KMS-11 (cell line): ENCODE data around the gene TGM6.

Experiments
- H2AFZ ChIP-seq: fragments of 200-600 bp; sonication (generic); 2 replicates; pipeline ENCODE4 v1.6.1; 2016; ENCODE audit warnings: antibody characterized with exemption, mixed run types, low read depth
- H3K27ac ChIP-seq: fragments of 200-600 bp; sonication (generic); 2 replicates; pipeline ENCODE4 v1.6.1; 2016; ENCODE audit warnings: mild to moderate bottlenecking, mixed run types
- H3K27me3 ChIP-seq: fragments of 200-600 bp; sonication (generic); 2 replicates; pipeline ENCODE4 v1.6.1; 2017; ENCODE audit warnings: mild to moderate bottlenecking, low read depth, mixed run types, moderate library complexity; ENCODE audit not compliant: insufficient read depth
- H3K36me3 ChIP-seq: fragments of 200-600 bp; sonication (generic); 2 replicates; pipeline ENCODE4 v1.6.1; 2017; ENCODE audit warnings: mild to moderate bottlenecking, mixed run types; ENCODE audit not compliant: insufficient read depth
- H3K4me1 ChIP-seq: fragments of 200-600 bp; sonication (generic); 2 replicates; pipeline ENCODE4 v1.6.1; 2016; ENCODE audit warnings: mild to moderate bottlenecking, low read depth, mixed run types; ENCODE audit not compliant: poor library complexity, severe bottlenecking
- H3K4me2 ChIP-seq: fragments of 200-600 bp; sonication (generic); 2 replicates; pipeline ENCODE4 v1.7.0; 2016; ENCODE audit warnings: mild to moderate bottlenecking, mixed run types
- H3K4me3 ChIP-seq: fragments of 200-600 bp; sonication (generic); IDR thresholded peaks from 2 replicates; pipeline ENCODE4 v1.6.1; 2017; ENCODE audit warnings: low read depth, low read length, mixed read lengths; ENCODE audit not compliant: insufficient read depth
- H3K79me2 ChIP-seq: fragments of 200-600 bp; sonication (generic); 2 replicates; pipeline ENCODE4 v1.6.1; 2016; ENCODE audit warnings: low read depth, mixed run types; ENCODE audit not compliant: insufficient read depth
- H3K9ac ChIP-seq: fragments of 200-600 bp; sonication (generic); 2 replicates; pipeline ENCODE4 v1.6.1; 2016; ENCODE audit warnings: mild to moderate bottlenecking, mixed run types
- H4K20me1 ChIP-seq: fragments of 200-600 bp; sonication (generic); 2 replicates; pipeline ENCODE4 v1.6.1; 2016; ENCODE audit warnings: mild to moderate bottlenecking, mixed run types; ENCODE audit not compliant: insufficient read depth
- TF ChIP-seq, protein P1 (sequence below): fragments of 200-600 bp; sonication (generic); conservative IDR thresholded peaks from 2 replicates; pipeline ENCODE4 v1.6.1; 2017; ENCODE audit warnings: low read depth, mild to moderate bottlenecking, antibody characterized with exemption, low read length, moderate library complexity, mixed read lengths

TGM6 gene

GRCh38 chr20:2363587-2363986 is 17.1 kb upstream of the TGM6 start:
- no peak overlapping the region for H3K4me3 ChIP-seq
- no peak overlapping the region for H3K27ac ChIP-seq
- H3K27me3 ChIP-seq = no peaks in the 10 kb centered on the region
- no peaks in the 10 kb centered on the region for H3K4me1 ChIP-seq
- TF ChIP-seq, protein P1, sequence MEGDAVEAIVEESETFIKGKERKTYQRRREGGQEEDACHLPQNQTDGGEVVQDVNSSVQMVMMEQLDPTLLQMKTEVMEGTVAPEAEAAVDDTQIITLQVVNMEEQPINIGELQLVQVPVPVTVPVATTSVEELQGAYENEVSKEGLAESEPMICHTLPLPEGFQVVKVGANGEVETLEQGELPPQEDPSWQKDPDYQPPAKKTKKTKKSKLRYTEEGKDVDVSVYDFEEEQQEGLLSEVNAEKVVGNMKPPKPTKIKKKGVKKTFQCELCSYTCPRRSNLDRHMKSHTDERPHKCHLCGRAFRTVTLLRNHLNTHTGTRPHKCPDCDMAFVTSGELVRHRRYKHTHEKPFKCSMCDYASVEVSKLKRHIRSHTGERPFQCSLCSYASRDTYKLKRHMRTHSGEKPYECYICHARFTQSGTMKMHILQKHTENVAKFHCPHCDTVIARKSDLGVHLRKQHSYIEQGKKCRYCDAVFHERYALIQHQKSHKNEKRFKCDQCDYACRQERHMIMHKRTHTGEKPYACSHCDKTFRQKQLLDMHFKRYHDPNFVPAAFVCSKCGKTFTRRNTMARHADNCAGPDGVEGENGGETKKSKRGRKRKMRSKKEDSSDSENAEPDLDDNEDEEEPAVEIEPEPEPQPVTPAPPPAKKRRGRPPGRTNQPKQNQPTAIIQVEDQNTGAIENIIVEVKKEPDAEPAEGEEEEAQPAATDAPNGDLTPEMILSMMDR = no peak
- no peak overlapping the region for H3K4me2 ChIP-seq
- no peaks in the 10 kb centered on the region for H3K36me3 ChIP-seq
- H2AFZ ChIP-seq = no peak overlapping the region
- no peaks in the 10 kb centered on the region for H3K79me2 ChIP-seq
- no peaks in the 10 kb centered on the region for H4K20me1 ChIP-seq
- no peak overlapping the region for H3K9ac ChIP-seq

- Histone ChIP-seq H3K79me2 (no peaks in the 10 kb centered on the region), H3K36me3 (no peaks in the 10 kb centered on the region), H2AFZ (no peak overlapping the region), H3K4me3 (no peak overlapping the region), H3K9ac (no peak overlapping the region), H3K4me2 (no peak overlapping the region), H3K27me3 (no peaks in the 10 kb centered on the region), H3K27ac (no peak overlapping the region), H3K4me1 (no peaks in the 10 kb centered on the region), H4K20me1 (no peaks in the 10 kb centered on the region)
- TF ChIP-seq, protein P1 = no peak
Observed at GRCh38 chr20:2364044-2364443, 16.7 kb upstream of the TGM6 start.

GRCh38 chr20:2365091-2365490 is 15.6 kb upstream of the TGM6 start:
- no peaks in the 10 kb centered on the region for H3K79me2 ChIP-seq
- H3K27me3 ChIP-seq = no peaks in the 10 kb centered on the region
- H3K9ac ChIP-seq = no peak overlapping the region
- no peaks in the 10 kb centered on the region for H4K20me1 ChIP-seq
- no peaks in the 10 kb centered on the region for H3K36me3 ChIP-seq
- no peaks in the 10 kb centered on the region for H3K4me1 ChIP-seq
- no peak overlapping the region for H2AFZ ChIP-seq
- TF ChIP-seq, protein P1 = no peak
- no peak overlapping the region for H3K27ac ChIP-seq
- H3K4me2 ChIP-seq = no peak overlapping the region
- no peak overlapping the region for H3K4me3 ChIP-seq

- no peak overlapping the region for H3K9ac ChIP-seq
- no peak overlapping the region for H2AFZ ChIP-seq
- no peaks in the 10 kb centered on the region for H3K79me2 ChIP-seq
- H3K27me3 ChIP-seq = no peaks in the 10 kb centered on the region
- no peaks in the 10 kb centered on the region for H3K36me3 ChIP-seq
- H3K27ac ChIP-seq = no peak overlapping the region
- H4K20me1 ChIP-seq = no peaks in the 10 kb centered on the region
- no peaks in the 10 kb centered on the region for H3K4me1 ChIP-seq
- TF ChIP-seq, protein P1 = no peak
- H3K4me2 ChIP-seq = no peak overlapping the region
- H3K4me3 ChIP-seq = no peak overlapping the region
Observed at GRCh38 chr20:2365666-2366065, 15.0 kb upstream of the TGM6 start.
